Stimulated activated CD8-positive, alpha-beta memory T cell treated with anti-CD3 and anti-CD28 coated beads, Interleukin-2, amount 100 ng/mL, for 48 hours (primary cell): Measurements from ENCODE around the gene CD300LG.
A peak's percentile ranks its signal among the peaks of the same experiment; 100 is the strongest.
"Not testable (repeated sequence)": the region's sequence is repeated elsewhere in the genome, so short reads cannot be mapped to it uniquely, and the experiment has no call there.

ENCODE experiments used
- DNase-seq, 2 donors: peaks; one replicate each; pipeline ENCODE4 v3.0.0-alpha.2; 2020; ENCODE audit warnings: low read depth in 2 of 2

CD300LG gene

DNA sequence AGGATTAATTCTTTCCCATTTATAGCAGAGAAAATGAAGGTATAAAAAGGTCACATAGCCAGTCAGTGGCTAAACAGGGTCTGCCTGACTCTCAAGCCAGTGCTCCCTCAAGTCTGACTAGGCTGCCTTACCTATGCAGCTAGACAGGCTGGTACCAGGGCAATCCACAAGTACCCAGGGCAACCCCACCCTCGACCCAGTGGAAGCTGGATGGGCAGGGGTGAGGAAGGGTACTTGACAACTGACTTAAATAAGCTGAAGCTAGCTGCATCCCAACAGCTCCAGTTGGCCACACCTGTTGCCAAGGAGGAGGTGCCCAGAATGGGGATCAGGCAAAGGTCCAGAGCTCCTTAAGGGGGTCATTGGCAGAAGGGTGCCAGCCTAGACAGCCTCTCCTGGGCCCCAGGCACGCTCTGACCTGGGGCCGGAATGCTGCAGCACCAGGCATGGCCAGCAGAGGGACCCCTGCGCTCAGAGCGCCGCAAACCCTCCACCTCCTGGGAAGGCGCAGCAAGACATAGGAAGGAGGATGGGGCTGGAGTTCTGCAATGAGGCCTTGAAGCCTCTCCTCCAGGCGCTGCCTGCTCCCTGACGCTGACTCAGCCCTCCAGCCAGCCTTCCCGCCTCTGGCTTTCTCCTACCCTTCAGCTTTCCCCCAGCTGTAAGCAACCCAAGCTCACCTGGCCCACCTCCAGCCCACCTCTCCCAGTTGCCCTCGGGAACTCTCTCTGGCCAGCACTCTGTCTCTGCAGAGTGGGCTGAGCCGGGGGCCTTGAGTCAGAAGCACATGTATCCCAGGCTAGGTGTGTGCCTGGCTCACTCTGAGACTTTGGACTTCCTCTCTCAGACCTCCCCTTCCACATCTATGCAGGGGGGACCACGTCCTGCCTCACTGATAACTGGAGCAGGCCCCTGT lies 31.5 kb downstream of the CD300LG start:
- peak; percentile 55 to 70 for DNase-seq

DNA sequence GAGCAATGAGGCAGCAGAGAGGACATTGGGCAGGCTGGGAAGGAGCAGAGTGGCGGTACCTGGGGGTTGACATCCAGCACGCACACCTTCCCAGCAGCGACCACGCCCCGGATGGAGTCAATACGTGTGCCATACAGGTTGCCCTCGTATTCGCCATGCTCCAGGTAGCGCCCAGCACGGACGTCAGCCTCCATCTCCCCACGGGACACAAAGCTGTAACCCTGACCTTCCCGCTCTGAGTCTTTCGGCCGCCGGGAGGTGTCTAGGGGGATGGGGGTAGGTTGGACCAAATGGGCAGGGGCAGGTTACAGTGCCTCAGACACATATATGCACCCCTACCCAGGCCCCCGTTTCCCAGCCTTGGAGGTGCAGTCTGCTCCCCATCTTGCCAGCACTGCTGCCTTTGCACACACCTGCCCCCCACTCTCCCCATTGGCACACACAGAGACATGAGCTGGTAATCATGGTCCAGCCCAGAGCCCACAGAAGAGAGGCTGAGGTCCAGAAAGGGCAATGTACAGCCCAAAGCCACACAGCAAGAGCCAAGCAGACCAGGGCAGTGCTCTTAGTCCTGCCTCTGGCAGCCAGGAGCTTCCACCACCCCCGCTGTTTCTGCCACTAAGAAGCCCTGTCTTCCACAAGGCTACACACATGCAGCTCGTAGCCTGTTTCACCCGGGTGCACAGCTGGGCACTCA lies 32.9 kb downstream of the CD300LG start:
- no peak for DNase-seq

DNA sequence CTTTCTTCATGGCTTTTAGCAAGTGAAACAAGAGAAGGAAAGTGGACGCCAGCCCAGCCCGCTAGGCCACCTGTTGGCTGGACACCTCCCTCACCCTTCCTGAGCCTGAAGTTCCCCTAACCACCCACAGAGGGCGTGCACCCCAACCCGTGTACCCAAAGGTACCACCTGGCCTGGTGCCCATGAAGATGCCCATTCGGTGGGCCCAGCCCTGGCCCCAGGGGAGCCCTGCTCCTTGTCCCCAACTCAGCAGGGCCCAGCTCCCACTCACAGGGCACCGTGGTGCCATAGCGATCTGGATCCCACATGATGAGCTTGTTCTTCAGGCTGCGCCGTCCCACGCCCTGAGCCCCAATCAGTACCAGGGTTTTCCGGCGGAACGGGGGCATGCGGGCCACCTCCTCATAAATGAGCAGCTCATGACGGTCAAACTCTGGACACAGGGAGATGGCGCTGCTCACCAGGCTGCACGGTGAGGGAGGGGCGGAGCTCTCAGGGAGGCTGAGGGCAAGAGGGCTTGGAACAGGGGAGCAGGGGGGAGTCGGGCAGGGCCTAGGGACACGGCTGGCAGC lies 33.5 kb downstream of the CD300LG start:
- DNase-seq, result peak; percentile 14 to 39

DNA sequence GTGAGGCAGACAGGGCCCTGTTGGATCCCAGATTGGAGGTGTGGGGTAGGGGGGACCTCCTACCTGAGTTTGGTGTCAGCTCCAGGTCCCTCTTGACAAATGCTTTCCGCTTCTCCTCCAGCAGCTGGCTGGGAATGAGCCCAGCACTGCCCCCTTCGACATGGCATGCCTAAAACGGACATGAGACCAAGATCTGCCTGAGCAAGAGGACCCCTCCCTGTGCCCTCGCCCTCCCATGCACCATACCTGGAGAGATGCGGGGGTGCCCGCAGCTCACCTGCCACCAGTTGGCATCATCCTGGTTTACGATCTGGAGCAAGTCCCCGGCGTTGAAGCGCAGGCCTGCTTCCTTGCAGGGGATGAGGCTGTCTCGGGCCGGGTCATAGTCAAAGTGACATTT lies 34.2 kb downstream of the CD300LG start:
- DNase-seq, result no peak

DNA sequence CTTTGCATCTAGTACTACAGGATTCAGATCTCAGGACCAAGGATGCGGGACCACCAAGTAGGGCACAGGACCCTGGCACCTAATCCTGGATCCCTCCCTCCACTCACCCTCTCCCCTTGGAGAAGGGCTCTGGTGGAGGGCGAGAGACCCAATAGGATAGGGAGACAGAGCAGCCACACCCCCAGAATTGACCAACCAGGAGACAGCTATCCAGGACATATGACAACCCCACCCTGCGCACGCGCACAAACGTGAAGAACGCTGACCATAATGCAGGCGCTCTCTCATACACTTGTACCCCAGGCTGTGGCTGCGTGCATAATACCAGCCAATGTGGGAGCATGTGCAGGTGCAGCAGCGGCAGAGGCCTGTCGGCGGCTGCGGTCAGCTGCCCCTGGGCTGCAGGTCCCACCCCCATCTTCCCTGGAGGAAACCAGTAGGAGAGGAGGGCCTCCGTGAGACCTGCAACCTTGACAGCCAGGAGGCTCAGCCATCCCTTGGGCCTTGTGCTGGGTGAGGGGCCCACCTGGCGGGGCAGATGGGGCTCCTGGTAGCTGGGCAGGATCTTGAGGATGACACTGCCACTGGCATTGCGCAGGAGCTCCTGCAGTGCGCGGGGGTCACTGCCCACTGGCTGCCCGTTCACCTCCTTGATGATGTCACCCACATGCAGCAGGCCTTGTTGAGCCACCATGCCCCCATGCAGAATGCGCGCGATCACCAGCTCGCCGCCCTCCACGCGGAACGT lies 35.0 kb downstream of the CD300LG start:
- no peak for DNase-seq

DNA sequence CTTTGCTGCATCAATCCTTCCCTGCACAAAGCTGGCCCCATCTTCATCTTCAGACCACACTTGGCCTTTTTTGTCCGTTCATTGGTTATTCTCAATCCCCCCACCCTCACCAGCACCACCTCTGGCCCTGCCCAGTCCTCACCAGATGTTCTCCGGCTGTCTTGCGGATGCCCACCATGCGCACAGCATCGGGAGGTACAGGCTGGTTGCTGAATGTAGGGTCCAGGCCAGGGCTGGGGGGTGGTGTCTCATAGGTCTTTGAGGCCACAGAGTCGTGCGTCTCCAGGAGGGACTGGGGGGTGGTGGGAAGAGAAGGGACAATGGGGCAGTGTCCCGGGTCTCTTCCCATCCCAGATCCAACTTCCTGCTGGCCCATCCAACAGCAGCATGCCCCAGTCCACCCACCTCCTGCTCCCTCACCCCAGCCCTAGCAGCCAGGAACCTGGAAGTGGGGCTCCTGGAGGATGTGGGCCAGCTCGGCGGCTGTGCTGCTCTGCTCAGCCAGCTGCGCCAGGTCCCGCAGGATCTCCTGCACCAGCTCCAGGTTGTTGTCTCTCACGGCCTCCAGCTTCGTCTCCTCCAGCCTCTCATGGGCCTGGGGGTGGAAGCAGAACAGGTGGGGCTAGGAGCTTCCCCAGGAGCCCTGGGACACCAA lies 35.9 kb downstream of the CD300LG start:
- DNase-seq, result no peak

DNA sequence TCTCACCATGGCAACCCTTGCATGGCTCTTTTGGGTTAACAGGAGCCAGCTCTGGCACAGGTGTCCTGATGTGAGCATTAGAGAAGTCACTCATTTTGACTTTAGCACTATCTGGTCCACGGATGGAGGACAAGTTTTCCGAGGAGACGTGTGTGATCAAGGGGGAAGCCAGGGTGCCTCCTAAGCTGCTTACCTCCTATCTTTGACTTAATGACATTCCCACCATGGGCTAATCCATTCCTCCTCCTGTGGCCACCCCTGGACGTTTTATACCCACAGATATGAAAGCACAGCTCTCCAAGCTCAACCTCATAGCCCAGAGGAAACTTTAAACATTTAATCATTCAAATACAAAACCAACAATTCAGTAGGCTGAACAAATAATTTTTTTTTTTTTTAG lies 41.6 kb downstream of the CD300LG start:
- DNase-seq, result no peak

DNA sequence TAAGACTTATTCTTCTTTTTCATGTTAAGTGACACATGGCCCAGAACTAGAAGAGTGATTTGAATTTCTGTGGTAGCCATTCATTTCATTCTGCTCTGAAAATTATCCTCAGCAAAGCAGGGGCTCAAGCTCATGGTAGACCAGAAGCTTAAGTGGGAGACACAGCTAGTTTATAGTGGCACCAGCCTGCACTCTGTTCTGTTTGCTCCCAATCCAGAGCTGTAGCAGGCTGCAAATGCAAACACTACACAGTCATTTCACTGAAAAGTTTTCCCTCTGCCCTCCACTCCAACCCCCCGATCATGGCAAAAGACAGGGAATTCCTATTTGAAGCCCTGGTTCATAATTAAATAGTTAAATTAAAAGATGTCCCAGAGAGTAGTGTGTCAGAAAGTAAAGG lies 43.3 kb downstream of the CD300LG start:
- DNase-seq, result no peak

DNA sequence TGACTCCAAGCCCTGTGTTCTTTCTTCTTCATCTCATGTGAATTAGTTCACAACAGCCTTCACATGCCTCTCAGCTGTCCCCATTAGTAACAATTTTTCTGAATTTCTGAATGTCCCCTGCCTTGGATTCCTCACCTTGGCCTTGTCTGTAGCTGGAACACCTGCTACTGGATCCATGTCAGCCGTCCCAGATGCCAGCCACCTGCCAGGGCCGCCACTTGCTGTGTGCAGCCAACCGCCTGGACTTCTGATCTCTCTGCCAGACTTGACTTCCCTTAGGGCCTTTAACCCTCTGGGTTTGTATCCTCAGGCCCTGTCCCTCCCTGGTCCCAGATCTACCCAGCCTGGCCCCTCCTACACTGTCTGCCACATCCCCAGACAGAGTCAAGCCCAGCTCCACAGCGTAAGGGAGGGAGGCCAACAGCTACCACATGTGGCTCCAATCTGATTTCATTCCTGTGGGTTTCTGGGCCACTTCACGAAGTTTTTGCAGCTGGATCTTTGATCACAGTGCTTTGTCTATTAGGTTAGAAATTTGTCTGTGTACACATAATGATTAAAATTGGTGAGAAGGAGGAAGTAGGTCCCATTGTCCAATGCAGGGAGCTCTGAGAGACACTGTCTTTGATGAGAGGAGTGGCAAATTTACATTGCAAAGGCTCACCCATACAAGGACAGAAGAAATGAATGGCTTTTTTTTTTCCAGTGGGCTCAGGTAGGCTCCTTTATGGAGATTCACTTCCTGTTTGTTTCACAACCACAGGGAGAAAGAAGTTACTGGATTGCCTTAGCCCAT lies 45.1 kb downstream of the CD300LG start:
- DNase-seq, result no peak

DNA sequence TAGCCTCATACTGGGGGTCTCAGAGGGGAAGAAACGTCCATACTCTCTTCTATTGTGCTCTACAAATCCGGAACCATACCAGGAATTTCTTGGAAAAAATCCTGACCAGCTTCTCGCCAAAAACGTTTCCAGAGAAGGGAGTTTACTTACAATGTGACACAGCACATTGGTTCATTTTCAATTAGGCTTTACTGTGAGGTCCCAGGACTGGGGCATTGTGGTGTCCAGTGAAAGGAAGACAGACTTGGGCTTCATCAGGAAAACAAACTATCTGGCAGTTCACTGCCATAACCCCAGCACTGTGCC lies 45.6 kb downstream of the CD300LG start:
- no peak for DNase-seq

DNA sequence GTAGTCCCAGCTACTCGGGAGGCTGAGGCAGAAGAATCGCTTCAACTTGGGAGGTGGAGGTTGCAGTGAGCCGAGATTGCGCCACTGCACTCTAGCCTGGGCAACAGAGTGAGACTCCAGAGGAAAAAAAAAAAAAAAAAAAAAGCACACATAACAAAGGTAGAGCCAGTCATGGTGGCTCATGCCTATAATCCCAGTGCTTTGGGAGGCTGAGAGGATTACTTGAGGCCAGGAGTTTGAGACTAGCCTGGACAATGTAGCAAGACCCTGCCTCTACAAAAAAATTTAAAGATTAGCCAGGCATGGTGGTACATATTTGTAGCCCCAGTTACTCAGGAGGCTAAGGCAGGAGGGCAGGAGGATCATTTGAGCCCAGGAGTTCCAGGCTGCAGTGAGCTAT lies 47.5 kb downstream of the CD300LG start:
- DNase-seq, result not testable (repeated sequence)

DNA sequence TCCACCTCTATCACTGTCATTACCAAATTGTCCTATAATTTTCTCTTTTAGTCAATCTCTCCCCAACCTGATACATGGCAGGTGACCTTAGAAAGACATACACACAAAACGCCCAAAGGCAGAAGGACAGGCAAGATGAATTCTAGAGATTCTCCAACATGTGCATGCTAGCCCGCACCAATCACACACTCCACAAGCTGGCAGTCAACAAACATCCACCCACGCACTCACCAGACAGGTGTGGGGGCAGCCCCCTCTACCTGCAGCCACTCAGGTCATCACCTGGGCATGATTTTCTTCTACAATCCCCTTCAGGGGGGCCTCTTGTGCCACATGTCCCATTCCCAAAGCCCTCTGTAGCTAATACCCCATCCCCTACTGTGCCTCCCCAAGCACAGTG lies 50.9 kb downstream of the CD300LG start:
- no peak for DNase-seq

DNA sequence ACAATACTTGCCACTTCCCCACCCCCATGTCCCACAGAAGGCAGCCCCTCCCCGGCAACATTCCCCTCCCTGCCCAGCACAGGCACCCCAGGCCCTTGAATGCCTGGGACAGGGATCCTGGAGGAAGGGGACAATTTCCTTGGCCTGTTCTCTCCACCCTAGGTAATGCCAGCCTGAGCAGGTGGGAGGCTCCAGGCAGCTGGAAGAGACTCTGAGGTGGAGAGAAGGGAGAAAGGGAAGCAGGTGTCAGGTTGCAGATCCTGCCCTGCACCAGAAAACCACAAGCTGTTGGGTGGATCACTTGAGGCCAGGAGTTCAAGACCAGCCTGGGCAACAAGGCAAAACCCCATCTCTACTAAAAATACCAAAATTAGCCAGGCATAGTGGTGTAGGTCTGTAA lies 51.5 kb downstream of the CD300LG start:
- DNase-seq, result no peak

DNA sequence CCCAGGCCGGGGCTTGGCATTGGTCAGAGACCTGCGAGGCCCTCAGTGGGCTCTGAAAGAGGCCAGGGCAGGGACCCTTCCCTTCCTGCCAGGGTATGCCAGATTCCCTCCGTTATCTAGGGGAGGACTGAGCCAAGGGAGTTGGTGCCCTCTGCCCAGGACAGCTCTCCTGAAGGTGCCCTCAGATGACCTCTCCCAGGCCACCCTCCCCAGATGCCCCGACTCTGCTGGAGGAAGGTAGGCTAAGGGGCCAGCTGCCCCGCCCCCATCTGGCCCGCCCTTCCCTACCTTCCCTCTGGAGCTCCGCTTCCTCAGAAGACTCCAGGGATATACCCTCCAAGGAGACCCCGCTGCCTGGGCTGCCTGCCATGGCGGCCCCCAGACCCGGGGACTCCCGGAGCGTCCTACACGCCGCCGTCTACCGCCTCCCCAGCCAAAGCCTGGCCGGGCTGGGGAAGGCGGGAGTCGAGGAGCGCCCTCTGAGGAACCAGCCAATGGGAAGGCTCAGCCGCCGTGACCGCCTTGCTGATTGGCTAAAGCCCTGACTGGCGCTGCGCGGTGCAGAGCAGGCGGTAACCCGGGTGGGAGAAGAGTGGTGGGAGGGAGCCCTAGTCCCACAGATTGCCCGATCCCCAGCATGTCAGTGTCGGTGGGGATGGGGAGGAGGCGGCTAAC lies 53.3 kb downstream of the CD300LG start:
- DNase-seq, result peak; percentile 73 to 80

DNA sequence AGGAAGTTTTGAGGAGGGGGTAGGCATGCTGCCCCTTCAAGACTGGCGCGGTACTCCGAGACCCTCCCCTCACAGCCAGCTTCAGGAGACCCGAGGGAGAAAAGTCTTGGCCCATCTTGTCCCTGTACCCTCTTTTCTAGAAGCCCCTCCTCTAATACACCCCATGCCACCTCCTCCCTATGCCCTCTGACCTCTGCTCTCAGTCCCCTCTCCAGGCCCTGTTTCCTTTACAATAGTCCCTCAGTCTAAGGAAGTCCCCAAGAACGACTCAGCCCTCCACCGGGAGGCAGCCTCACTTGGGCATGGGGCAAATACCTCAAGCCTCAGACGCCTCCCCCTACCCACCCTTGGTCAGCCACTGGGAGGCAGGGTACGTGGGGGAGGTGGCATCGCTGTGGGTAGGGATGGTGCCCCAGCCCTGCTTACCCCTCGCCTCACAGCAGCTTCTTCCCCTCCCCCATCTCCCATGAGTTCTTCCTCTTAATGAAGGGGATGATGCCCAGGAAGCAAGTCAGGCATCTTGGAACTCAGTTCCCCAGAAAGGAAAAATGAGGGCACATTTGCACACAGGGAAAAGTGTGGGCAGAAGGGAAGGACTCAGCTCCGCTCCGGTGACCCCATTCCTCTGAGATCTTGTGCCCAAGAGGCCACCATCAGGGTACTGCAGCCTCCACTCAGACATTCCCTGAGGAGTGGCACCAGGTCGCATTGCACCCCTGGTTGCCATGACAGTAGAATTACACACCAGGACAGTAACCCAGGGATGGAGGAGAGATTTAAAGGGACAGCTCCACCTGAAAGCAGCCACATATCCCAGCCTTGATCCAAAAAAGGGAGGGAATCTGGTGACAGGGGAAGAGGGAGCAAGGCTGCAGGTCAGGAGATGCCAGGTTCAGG lies 54.1 kb downstream of the CD300LG start:
- DNase-seq, result no peak

DNA sequence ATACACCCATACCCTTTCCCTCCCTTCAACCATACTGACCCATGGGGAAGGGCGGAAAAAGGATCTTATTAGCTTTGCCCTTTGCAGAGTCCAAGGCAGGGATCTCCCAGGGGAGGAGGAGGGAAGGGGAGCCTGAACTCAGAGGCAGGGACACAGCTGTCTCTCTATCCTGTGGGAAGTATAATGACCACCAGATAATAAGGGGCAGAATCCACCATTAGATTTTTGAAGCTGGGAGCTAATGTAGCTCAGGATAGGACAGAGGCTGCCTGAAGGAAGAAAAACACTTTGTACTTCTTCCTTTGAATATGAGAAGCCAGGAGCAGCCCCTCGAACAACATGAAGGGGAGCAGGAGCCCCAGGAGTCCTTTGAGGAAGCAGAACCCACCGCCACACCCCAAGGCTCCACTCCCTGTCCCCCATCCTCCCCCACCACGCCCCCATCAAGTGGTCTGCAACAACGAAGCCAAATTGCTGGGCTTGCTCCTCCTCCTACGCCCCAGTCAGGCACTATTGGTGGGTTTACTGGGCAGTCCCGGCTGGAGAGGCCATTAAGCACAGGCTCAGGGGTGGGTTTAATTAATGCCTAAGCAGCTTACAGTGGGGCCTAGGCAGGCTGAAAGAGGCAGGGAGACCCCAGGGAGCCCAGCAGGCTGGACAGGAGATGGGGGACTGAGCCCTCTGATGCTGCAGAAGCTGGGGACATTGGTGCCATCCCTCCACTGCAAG lies 55.0 kb downstream of the CD300LG start:
- DNase-seq, result no peak

DNA sequence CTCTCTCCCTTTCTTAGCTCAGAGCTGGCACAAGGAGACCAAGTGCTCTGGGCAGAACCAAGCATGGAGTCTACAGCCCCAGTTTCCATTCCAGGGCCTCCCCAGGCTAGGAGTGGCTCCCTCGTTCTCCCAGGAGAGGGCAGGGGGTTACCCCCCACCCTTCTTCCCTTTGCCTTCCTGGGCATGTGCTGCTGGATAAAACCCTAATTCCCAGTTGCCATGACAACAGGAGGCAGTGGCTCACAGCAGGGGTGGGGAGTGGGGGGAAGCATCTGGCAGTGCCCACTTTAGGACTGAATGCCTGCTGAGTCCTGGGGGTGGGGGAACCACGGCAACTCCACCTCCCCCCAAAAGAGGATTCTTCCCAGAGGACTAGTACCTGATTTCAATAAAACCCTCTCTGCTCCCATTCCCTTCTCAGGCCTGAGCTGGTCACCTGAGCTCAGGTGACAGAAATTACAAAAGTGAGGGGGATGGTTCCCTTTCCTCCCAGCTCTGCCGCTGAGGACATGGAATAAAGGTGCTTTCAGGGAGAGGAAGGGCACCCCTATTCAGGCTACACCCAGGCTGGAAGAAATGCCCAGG lies 58.5 kb downstream of the CD300LG start:
- DNase-seq, result no peak
